NCI-H524 (cell line): Measurements from ENCODE around the gene MXD1.
"Not testable (repeated sequence)": the region's sequence is repeated elsewhere in the genome, so short reads cannot be mapped to it uniquely, and the experiment has no call there.

Experiments used
- DNase-seq, 2 experiments: peaks; one replicate each; lab custom pipeline; 2025; lab: John Stamatoyannopoulos, UW

MXD1 gene

DNA sequence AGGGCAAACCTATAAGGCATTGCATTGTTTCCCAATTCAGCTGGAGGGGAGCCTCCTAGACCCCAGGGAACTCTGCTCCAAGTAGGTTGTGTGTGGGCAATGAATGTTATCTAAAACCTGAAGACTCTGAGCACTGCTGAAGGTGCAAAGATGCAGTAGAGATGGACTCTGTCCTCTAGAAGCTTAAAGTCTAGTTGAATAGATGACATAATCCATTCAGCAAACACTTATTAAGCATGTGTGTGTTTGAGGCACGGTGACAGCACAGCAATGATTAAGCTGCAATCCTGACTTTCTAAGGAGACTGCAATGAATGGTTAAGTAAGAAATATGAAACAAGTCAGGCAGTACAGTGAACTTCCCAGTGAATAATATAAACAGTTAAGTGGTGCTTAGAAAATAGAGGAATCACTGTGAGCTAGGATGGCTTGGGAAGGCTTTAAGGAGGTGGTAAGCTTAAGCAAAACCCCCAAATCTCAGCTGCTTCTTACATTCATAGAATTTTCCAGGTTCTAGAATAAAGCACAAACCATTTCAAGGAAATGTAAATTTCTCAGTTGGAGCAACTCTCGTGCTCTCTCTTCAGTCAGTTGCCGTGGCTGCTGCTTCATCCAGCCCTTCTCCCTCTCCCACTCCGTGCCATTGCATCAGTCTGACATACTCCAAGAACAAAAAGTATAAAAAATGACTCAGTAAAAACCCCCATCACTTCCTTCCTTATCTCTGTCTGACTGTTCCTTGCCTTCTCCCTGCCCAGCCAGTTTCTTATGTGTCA lies 19.1 kb downstream of the MXD1 start:
- no peak for DNase-seq

DNA sequence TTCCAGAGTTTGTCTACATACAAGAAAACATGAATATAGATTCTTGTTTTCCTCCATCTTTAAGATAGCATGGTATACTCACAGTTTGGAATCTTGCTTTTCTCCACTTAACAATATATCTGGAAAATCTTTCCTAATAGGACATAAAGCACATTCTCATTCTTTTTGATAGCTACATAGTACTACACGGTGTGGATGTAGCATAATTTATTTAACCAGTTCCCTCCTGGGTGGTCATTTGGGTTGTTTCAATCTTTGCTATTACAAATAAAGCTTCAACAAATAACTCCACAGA lies 19.7 kb downstream of the MXD1 start:
- DNase-seq: no peak

DNA sequence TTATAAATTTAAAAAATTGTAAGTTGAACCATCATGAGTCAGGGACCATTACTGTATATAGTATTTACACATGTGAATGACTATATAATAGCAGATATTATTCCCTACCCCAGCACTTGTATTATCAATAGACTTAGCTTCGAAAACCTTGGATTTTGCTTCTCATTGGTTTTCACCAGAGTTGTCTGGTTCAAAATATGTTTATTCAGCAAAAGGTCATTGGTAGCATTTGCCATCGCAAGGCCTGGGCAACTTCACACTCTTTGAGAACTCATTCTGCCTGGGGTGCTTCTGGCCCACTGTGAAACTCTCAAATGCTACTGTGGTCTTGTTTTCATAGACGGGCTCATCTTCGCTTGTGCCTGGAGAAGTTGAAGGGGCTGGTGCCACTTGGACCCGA lies 20.1 kb downstream of the MXD1 start:
- DNase-seq: no peak

DNA sequence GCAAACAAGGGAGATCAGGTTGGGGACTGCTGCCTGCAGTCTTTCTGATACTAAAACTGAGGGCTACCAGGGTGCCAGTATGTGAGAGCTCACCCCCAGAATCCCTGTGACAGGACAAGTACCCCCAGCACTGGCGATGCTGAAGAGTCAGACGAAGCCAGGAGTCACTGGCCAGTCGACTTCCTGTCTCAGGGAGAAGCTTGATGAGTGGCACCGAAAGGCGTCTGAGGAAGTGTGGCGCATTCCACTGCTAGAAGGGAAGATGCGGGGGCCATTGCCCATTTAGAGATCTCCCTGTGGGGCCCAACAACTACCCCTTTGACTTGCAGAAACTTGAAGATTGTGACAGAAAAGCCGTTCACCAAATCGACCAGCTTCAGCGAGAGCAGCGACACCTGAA lies 22.0 kb downstream of the MXD1 start:
- DNase-seq: no peak

DNA sequence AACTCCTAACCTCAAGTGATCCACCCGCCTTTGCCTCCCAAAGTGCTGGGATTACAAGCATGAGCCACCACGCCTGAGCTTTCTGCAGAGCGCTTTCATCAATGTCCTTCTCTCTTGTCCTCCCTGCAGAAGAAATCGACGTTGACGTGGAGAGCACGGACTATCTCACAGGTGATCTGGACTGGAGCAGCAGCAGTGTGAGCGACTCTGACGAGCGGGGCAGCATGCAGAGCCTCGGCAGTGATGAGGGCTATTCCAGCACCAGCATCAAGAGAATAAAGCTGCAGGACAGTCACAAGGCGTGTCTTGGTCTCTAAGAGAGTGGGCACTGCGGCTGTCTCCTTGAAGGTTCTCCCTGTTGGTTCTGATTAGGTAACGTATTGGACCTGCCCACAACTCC lies 23.1 kb downstream of the MXD1 start:
- no peak for DNase-seq

DNA sequence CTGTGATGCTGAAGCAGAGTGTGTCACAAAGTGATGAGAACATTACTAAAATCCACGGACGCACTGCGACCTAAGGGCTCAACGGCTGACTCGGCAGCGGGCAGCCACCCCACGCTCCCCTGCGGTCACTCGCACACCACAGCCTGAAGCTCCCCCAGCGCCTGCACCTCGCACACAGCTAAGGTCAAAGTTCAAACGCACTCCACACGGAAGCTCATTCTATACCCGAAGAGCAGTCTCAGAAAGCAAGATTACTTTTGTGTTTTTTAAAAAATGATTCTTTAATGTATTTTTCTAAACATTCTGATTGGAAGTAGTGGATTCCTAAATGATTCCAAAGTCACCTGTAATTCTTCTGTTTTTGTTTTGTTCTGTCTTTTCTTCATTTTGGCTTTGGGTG lies 24.8 kb downstream of the MXD1 start:
- DNase-seq: no peak

DNA sequence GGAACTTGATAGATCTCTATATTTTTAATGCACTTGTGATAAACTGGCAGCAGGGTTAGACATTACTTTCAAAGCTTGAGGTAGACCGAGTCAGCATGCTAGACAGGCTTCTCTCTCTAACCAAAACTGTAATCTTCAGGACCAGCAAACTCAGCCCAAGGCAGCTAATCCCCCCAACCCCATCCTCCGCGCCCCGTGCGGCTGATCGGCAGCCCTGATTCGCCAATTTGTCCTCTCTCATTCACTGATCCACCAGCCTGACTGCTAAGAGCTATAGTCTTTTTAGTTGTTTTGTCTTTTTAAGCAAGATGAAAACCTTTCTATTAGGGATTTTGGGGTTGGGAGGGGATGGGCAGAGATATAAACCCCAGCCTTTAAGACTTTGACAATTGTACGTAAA lies 25.8 kb downstream of the MXD1 start:
- DNase-seq: no peak

DNA sequence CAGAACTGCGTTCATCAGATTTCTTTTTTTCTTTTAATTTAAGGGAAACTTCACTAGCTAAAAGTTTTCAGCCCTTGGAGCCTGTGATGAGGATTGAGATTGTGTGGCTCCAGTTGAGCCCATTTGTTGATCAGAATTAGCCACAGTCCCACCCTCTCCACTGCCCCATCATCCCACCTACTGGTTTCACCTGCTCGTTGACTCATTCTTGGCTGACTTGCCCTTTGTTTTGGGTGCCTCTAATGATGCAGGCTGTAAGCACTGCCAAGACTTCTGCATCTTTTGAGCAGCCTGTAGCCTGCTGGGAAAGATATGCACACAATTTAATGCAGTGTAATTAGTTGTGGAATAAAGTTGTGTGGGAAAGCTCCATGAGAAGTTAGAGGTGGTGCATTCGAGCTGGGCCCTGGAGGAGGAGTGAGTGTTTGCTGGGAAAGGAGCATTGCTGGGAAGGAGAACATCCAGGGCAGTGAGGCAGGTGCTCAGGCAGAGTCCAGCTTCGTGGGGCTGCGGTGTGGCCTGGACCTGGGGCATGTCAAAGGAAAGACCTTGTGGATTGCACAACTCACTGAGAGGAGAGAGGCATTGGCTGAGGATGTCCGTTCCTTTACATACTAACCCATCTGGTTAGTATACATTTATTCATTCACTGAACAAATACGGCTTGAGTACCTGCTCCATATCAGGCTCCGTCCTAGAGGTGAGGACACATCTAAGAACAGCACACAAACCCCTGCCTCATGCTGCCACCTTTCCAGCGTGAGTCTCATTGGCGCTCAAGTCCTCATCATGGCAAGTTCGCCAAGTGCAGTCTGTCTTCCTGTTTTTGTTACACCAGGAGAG lies 28.3 kb downstream of the MXD1 start:
- no peak for DNase-seq

DNA sequence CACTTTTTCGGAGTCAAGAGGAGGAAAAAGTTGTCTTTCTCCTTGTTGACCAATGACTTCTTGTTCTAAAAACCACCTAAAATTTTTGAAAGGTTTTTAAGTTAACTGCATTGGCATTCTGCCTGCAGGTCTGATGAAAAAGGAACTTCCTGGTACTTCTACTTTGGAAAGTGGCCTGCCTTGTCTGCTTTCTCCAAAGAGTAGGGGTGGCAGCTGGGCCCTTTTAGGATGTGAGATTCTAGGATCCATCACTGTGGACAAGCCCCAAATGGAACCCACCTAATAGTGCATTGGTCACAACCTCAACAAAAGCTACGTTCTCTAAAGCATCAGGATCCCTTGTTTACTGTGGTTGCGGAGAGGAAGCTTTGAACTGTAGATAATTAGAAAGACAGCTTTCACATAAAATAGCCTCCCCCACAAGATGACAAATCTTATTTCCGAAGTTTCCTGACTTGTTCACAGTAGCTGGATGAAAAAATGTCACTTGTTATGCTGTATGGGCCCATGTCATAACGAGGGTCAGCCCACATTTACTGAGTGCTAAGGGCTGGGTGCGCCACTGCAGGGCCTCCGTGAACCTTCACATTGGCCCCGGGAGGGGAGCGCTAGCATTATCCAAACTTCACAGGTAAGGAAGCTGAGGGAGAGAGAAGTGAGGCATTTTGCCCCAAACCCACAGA lies 29.1 kb downstream of the MXD1 start:
- no peak for DNase-seq

DNA sequence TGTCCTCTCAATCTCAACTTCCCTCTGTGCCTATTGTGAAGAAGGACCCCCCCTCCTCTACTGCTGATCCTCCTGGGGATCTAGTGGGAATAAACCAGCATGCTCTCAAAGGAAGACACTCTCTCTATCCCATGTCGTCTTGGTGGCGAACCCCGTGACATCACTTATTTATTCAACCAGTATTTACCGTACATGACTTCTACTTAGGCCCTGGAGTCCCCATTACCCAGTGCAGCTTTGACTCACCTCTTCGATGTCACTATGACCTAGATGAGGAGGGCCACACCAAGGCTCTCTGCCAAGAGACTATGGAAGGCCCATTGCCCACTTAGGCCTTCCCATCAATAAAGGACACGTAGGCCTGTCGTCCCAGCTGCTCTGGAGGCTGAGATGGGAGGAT lies 29.8 kb downstream of the MXD1 start:
- DNase-seq: no peak

DNA sequence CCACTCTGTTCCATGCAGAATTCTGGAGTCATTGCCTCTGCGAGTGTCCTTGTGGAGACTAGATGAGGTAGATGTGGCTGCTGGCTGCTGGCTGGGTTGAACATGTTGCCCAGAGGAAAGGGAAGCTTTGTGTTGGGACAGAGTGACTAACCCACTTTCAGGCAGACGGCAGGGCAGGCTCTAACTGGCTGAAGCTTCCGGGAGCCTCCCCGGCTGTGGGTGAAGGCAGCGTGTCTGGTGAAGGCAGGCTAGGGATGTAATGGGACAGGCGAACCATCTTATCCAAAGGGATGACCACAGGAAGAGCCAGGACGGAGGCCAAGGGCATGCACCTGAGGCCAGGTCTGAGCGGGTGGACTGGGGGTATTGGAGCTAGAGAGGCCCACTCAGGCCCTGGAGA lies 30.5 kb downstream of the MXD1 start:
- DNase-seq: no peak

DNA sequence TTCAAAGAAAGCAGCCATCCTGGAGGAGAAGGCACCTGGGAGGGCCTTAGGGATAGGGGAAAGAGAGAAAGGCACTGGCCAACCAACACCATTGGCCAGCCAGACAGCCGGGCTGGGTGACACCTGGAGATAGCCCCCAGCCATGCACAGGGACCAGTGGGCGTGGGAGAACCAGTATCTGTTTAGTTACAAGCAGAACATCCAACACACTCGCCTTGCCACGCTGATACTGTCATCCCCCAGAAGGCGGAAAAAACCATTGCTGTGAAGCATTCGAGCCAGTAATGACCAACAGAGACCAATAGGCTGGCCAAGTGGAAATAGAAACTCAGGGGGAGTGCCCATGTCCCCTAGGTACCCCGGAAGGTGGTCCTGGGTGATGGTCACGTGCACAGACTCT lies 31.0 kb downstream of the MXD1 start:
- no peak for DNase-seq

DNA sequence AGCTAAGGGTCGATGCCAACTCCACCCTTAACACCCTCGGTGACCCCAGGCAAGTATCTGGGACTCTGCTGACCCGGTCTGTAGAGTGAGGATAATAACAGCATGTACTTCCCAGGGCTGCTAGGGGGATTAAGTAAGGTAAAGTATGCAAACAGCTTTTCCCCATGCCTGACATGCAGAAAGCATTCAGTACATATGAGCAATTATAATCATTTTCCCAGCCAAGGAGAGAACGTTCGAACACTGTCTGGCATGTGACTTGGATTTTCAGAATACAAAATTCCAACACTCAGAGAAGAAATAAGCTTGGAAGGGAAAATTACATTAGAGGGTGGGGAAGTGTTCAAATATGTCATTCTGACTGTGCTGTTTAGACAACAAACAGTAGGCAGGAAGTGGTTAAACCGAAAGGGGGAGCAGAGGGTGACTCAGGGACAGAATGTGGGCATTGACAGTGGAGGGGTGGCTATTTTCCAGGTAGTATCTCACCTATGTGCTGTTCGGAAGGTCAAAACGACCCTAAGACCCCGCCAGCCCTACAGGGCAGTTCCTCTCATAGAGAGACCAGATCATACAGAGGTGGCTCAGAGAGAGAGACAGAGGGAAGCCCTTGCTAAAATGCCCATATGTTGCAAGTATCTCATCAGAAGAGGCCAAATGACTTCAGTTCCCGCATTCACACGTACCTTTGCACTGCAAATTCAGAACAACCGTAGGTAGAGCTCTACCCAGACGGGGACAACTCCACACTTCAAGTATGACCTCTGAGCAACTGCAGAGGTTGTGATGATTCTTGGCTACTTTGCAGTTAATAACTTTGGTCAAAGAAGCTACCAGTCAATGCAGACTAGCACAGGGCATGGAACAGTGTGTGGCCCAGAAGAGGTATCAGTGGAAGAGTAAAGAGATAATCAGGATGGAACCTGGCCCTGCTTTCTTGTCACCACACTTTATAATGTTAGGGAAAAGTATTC lies 31.7 kb downstream of the MXD1 start:
- no peak for DNase-seq

DNA sequence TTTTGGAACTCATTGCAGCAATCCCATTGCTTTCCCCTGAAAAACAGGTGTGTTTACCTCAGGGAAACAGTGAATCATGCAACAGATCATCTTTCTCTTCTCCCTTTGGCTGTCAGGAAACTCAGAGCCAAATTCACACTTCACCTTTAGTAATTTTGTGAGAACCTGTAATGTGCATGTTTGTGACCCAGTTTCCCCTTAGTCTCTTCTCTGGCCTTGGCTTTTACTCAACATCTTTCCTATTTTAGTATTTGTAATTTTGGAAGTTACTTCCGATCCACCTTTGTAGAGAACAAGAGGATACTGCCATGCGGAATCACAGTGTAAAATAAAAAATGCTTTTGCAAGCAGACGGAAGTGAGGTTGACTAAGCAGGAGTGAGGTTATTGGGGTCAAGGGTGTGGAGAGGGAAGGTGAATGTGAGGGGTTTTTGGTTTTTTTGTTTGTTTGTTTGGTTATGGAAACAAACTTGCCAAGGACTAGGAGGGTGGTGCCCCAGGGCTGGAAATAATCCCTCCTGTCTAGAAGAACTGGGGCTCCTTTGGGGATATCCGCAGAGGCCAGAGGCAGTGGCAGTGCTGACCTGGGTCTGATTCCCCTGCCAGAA lies 32.5 kb downstream of the MXD1 start:
- DNase-seq: no peak

DNA sequence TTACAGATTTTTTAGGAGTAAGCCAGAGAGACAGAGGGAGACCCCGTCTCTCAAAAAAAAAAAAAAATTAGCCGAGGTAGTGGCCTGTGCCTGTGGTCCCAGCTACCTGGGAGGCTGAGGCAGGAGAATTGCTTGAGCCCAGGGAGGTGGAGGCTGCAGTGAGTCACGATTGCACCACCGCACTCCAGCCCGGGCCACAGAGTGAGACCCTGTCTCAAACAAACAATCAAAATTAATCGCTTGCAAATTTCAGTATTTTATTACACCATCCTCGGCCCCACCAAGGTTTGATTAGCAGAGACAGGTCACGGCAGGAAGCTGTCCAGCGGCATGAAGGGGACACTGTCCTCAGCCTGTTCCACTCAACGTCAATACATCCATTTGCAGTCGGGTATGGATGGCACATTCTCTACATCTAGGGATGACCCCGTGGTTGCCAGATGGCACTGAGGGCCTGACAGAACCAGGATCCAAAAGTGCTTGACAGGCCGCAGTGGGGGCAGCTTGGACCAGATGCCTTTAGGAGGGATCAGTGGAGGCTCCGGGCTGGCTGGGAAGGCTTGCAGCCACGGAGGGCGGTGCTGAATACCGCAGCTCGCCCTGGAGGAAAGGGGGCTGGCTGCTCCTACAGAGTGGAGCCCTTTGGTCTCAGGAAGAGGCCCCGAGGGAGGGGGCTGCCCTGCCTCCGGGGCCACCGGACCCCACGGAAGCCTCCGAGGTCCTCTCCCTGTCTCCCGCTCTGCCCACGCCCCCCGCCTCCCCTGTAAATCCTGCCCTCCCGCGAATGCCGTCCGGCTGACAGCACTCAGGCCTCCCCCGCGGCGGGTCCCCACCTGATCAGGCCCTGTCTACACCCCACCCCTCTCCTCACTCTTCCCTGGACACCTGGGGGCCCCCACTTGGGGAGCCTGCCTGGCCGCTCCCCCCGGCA lies 33.4 kb downstream of the MXD1 start:
- DNase-seq: no peak

DNA sequence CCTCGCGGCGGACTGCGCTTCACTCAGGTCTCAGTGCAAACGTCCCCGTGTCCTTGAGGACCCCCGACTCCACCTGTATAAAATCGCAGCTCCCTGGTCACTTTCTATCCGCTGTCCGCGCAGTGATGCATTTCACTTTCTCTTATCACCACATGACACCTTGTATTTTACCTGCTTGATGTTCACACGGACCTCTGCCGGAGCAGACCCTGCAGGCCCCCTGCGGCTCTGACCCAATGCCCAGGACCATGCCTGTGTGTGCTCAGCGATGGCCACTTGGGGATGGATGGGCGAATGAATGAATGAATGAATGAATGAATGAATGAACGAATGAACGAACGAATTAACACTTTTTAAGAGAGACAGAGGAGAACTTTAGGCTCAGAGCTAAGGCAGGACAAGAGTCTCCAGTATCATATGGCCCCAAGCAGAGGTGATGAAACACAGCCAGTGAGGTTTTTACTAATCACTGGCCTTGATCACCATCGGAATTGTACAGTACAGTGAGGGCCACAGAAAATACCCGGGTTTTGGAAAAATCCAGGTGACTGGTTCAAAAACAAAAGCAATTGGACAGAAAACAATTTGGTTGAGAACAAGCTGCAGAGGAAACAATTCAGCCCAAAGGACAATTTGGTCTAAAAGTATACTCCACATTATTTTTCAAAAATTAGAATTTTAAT lies 34.2 kb downstream of the MXD1 start:
- no peak for DNase-seq

DNA sequence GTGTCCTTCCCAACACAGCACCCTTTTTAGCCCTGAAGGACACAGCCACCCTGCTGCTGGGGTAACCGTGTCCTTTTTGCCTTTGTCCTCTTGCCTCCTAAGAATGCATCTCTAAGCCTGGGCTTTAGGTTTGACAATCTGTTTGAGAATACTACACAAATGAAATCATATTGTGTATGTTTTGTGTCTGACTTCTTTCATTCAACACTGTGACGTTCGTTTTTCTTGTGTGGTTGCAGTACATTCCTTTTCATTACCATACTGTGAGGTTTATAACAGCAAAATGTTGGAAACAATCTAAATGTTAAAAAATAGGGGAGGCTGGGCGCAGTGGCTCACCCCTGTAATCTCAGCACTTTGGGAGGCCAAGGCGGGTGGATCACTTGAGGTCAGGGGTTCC lies 35.3 kb downstream of the MXD1 start:
- no peak for DNase-seq

DNA sequence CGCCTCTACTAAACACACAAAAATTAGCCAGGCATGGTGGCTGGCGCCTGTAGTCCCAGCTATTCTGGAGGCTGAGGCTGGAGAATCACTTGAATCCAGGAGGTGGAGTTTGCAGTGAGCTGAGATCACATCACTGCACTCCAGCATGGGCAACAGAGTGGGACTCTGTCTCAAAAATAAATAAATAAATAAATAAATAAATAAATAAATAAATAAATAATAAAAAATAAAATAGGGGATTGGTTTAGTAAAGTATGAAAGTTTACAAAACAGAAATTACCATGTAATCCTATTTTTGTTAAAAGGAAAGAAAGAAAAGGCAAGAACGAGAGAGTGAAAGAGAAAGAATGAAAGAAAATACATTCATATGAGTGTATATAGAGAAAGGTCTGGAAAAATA lies 35.8 kb downstream of the MXD1 start:
- not testable (repeated sequence) for DNase-seq

DNA sequence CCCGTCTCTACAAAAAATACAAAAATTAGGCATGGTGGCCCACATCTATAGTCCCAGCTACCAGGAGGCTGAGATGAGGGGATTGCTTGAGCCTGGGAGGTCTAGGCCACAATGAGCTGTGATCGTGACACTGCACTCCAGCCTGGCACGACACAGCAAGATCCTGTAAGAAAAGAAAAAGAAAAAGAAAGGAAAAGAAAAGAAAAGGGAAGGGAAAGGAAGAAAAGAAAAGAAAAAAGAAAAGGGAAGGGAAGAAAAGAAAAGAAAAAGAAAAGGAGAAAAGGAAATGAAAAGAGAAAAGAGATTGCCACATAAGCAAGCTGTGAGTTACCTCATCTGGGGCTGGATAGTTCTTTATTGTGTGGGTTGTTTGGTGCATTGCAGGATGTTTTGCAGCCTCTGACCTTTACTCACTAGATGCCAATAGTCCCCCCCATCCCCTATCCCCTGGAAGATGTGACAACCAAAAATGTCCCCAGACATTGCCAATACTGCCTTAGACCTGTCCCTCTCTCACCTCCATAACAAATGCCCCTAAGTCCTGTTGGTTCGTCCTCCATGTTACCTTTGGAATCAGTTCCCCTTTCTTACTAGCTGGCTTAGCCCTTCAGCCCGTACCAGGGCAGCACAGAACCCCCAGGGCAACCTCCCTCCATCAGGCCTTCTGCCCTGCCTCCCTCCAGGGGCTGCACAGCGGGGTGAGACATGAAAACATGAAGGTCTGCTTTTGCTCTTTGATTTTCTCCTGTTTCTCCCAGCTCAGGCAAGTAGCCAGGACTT lies 37.6 kb downstream of the MXD1 start:
- no peak for DNase-seq
